Neural crest cell (in vitro differentiated cells): Measurements from ENCODE around the gene MKLN1. TPM values are rescaled to one million over a fixed set of nuclear protein-coding genes. Genes with fewer than 3 reads are reported as not detected.

Experiments used
- DNase-seq: peaks from one replicate; pipeline ENCODE4 v3.0.0; 2021; ENCODE audit warnings: low read depth, mixed read lengths, low spot score
- H3K27ac Mint-ChIP-seq: one replicate; pipeline ENCODE4 v1.8.0; 2021; ENCODE audit warnings: mild to moderate bottlenecking, mixed read lengths; ENCODE audit not compliant: unreplicated experiment
- H3K27me3 Mint-ChIP-seq: 2 replicates; pipeline ENCODE4 v1.8.0; 2021; ENCODE audit warnings: low read depth, mild to moderate bottlenecking, mixed read lengths
- H3K36me3 Mint-ChIP-seq: 2 replicates; pipeline ENCODE4 v1.8.0; 2021; ENCODE audit warnings: low read depth, mild to moderate bottlenecking, mixed read lengths
- H3K4me1 Mint-ChIP-seq: 2 replicates; pipeline ENCODE4 v1.8.0; 2021; ENCODE audit warnings: mixed read lengths
- H3K4me3 Mint-ChIP-seq: one replicate; pipeline ENCODE4 v1.8.0; 2021; ENCODE audit warnings: mild to moderate bottlenecking, mixed read lengths
- H3K9me3 Mint-ChIP-seq: 2 replicates; pipeline ENCODE4 v1.8.0; 2021; ENCODE audit warnings: mixed read lengths
- CTCF ChIP-seq: fragments of 200-600 bp; sonication (generic); conservative IDR thresholded peaks from 2 replicates; pipeline ENCODE4 v1.5.0; 2021; ENCODE audit warnings: antibody characterized with exemption, mild to moderate bottlenecking
- total RNA-seq: library from RNA; stranded (reverse); gene quantifications from 2 replicates; pipeline ENCODE4 v1.2.1, GENCODE V29; 2021

The MKLN1 gene
- total RNA-seq, 1 donor from 2014 or later: 45.7 TPM

DNA sequence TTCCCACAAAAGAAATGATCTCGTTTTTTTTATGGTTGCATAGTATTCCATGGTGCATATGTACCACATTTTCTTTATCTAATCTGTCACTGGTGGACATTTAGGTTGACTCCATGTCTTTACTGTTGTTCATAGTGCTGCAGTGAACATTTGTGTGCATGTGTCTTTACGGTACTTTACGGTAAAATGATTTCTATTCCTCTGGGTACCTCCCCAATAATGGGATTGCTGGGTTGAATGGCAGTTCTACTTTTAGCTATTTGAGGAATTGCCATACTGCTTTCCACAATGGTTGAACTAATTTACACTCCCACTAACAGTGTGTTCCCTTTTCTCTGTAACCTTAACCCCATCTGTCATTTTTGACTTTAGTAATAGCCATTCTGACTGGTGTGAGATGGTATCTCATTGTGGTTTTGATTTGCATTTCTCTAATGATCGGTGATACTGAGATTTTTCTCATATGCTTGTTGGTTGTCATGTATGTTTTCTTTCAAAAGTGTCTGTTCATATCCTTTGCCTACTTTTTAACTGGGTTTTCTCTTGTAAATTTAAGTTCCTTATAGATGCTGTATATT lies 37.2 kb downstream of the MKLN1 start:
- H3K27ac Mint-ChIP-seq: no peak overlapping the region
- no peak for TF ChIP-seq CTCF
- no peak for DNase-seq
- no peak overlapping the region for H3K4me3 Mint-ChIP-seq
- H3K4me1 Mint-ChIP-seq: peaks cover 14% of the 10 kb centered on the region
- peaks cover 17% of the 10 kb centered on the region for H3K36me3 Mint-ChIP-seq
- H3K27me3 Mint-ChIP-seq: no peaks in the 10 kb centered on the region
- no peaks in the 10 kb centered on the region for H3K9me3 Mint-ChIP-seq

GRCh38 chr7:131365838-131366237 lies 38.2 kb downstream of the MKLN1 start:
- DNase-seq: no peak
- TF ChIP-seq CTCF: no peak
- Mint-ChIP-seq H3K27ac (no peak overlapping the region), H3K27me3 (no peaks in the 10 kb centered on the region), H3K9me3 (no peaks in the 10 kb centered on the region), H3K4me1 (peaks cover 17% of the 10 kb centered on the region), H3K4me3 (no peak overlapping the region), H3K36me3 (peaks cover 14% of the 10 kb centered on the region)

DNA sequence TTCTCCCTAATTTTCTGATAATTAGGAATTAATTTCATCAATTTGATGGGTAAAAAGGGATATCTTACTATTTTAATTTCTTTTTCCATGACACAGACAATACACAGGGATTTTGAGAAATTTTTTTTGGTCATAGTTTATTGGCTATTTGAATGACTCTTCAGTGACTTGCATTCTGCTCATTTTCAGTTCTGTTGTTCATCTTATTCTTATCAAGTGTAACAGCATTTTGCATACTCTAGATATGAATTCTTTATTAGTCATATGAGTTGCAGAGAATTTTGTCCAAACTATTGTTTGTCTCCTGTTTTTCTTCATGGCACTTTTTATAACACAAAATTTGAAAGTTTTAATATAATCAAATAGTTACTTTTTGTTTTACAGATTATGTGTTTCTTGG lies 41.7 kb downstream of the MKLN1 start:
- Mint-ChIP-seq H3K4me1 (peaks cover 15% of the 10 kb centered on the region), H3K4me3 (no peak overlapping the region), H3K9me3 (no peaks in the 10 kb centered on the region), H3K36me3 (peaks cover 7% of the 10 kb centered on the region), H3K27ac (no peak overlapping the region), H3K27me3 (no peaks in the 10 kb centered on the region)
- no peak for TF ChIP-seq CTCF
- no peak for DNase-seq

- Mint-ChIP-seq H3K27ac (no peak overlapping the region), H3K4me3 (no peak overlapping the region), H3K4me1 (peaks cover 17% of the 10 kb centered on the region), H3K27me3 (no peaks in the 10 kb centered on the region), H3K36me3 (peaks cover 2% of the 10 kb centered on the region), H3K9me3 (no peaks in the 10 kb centered on the region)
- no peak for TF ChIP-seq CTCF
- no peak for DNase-seq
Measured at GRCh38 chr7:131370523-131370968, 42.9 kb downstream of the MKLN1 start.

DNA sequence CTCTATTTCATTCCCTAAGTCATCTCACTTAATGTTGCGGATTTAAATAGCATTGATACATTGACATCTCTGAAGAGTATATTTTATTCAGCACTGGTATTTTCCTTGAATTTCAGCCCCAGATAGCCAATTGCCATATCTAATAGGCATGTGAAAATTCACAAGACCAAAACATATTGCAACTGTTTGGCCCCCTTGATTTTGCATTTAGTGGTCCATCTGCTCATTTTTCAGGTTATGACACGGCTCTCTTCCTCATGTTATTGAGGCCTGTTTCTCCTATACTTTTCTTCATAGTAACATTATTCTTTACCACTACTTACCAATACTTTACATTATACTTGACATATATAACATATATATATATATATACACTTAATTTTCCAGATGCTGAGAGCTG lies 43.7 kb downstream of the MKLN1 start:
- no peak for DNase-seq
- no peak overlapping the region for H3K4me3 Mint-ChIP-seq
- no peaks in the 10 kb centered on the region for H3K9me3 Mint-ChIP-seq
- peaks cover 2% of the 10 kb centered on the region for H3K36me3 Mint-ChIP-seq
- peaks cover 12% of the 10 kb centered on the region for H3K4me1 Mint-ChIP-seq
- no peaks in the 10 kb centered on the region for H3K27me3 Mint-ChIP-seq
- no peak overlapping the region for H3K27ac Mint-ChIP-seq
- no peak for TF ChIP-seq CTCF
